ENCODE data around the gene CRCP.
A peak's percentile ranks its signal among the peaks of the same experiment; 100 is the strongest.

- TF ChIP-seq, protein P1, sequence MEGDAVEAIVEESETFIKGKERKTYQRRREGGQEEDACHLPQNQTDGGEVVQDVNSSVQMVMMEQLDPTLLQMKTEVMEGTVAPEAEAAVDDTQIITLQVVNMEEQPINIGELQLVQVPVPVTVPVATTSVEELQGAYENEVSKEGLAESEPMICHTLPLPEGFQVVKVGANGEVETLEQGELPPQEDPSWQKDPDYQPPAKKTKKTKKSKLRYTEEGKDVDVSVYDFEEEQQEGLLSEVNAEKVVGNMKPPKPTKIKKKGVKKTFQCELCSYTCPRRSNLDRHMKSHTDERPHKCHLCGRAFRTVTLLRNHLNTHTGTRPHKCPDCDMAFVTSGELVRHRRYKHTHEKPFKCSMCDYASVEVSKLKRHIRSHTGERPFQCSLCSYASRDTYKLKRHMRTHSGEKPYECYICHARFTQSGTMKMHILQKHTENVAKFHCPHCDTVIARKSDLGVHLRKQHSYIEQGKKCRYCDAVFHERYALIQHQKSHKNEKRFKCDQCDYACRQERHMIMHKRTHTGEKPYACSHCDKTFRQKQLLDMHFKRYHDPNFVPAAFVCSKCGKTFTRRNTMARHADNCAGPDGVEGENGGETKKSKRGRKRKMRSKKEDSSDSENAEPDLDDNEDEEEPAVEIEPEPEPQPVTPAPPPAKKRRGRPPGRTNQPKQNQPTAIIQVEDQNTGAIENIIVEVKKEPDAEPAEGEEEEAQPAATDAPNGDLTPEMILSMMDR (IDR thresholded peaks at IDR 0.05) = no peak
- TF ChIP-seq POLR2AphosphoS5 (IDR thresholded peaks at IDR 0.05) (peak in 2 of 3 donors; percentile 39 to 62), POLR2A (IDR thresholded peaks at IDR 0.05) (peak; percentile 86), EP300 (IDR thresholded peaks at IDR 0.05; ENCODE audit: low read depth) (no peak)
Measured at GRCh38 chr7:66099551-66100407, 14.9 kb upstream of the CRCP start.

Data from transverse colon (tissue), 4 donors.